ENCODE measurements around the gene RPP25L. TPM values are rescaled to one million over a fixed set of nuclear protein-coding genes. Genes with fewer than 3 reads are reported as not detected.

RPP25L gene
- total RNA-seq, 1 experiment from 2014 or later: 42.8 TPM

GRCh38 chr9:34652602-34653000 lies 40.7 kb upstream of the RPP25L start:
- intact Hi-C loops (cut with micrococcal nuclease): no loop called here
- TF ChIP-seq CTCF (IDR thresholded peaks at IDR 0.05; ENCODE audit: unreplicated experiment): no peak
- CTCF ChIA-PET: no interaction called here
- Mint-ChIP-seq H3K27me3 (ENCODE audit: insufficient read depth, unreplicated experiment) (no peaks in the 10 kb centered on the region), H3K4me3 (ENCODE audit: unreplicated experiment) (peak overlapping the region; percentile 69), H3K36me3 (ENCODE audit: insufficient read depth, unreplicated experiment) (peaks cover 16% of the 10 kb centered on the region), H3K9me3 (ENCODE audit: unreplicated experiment) (no peaks in the 10 kb centered on the region), H3K4me1 (ENCODE audit: insufficient read depth, unreplicated experiment) (peaks cover 35% of the 10 kb centered on the region), H3K27ac (ENCODE audit: low read depth, unreplicated experiment) (peak overlapping the region; percentile 28)
- DNase-seq (ENCODE audit: unreplicated experiment): no peak
- POLR2A ChIA-PET: interaction anchor here (0.6 to 2.6 kb wide), 4 partner anchors 9 to 32 kb away, joined by 3 to 11 read pairs (median 4); partner anchors contain the start of gene DCTN3
- BruUV-seq (replicated peaks): no TSS peak

- ChIA-PET CTCF (interaction anchor here (0.9 to 1.7 kb wide), 3 partner anchors 18 to 901 kb away, joined by 3 to 6 read pairs (median 5); no protein-coding TSS in a partner anchor), POLR2A (interaction anchor here (0.9 to 2.6 kb wide), 3 partner anchors 10 to 31 kb away, joined by 4 to 11 read pairs (median 4); partner anchors contain the start of gene DCTN3)
- no TSS peak for BruUV-seq (replicated peaks)
- peak; percentile 86 for DNase-seq (ENCODE audit: unreplicated experiment)
- H3K9me3 Mint-ChIP-seq (ENCODE audit: unreplicated experiment): no peaks in the 10 kb centered on the region
- H3K36me3 Mint-ChIP-seq (ENCODE audit: insufficient read depth, unreplicated experiment): peaks cover 16% of the 10 kb centered on the region
- intact Hi-C loops (cut with micrococcal nuclease): no loop called here
- H3K27me3 Mint-ChIP-seq (ENCODE audit: insufficient read depth, unreplicated experiment): no peaks in the 10 kb centered on the region
- peak within 1 kb of the TSS; percentile 69 for H3K4me3 Mint-ChIP-seq (ENCODE audit: unreplicated experiment)
- H3K4me1 Mint-ChIP-seq (ENCODE audit: insufficient read depth, unreplicated experiment): peaks cover 38% of the 10 kb centered on the region
- TF ChIP-seq CTCF (IDR thresholded peaks at IDR 0.05; ENCODE audit: unreplicated experiment): no peak
- H3K27ac Mint-ChIP-seq (ENCODE audit: low read depth, unreplicated experiment): peak within 1 kb of the TSS; percentile 72
Measured at GRCh38 chr9:34651876-34652601, 40.1 kb upstream of the RPP25L start, which contains the start of gene IL11RA. TSS of gene IL11RA (plus strand) at chr9:34652185. CDS start at chr9:34655218, 3,033 bp downstream.

- H3K9me3 Mint-ChIP-seq (ENCODE audit: unreplicated experiment): no peaks in the 10 kb centered on the region
- peaks cover 16% of the 10 kb centered on the region for H3K36me3 Mint-ChIP-seq (ENCODE audit: insufficient read depth, unreplicated experiment)
- peak; percentile 69 for DNase-seq (ENCODE audit: unreplicated experiment)
- H3K4me1 Mint-ChIP-seq (ENCODE audit: insufficient read depth, unreplicated experiment): peaks cover 38% of the 10 kb centered on the region
- H3K27me3 Mint-ChIP-seq (ENCODE audit: insufficient read depth, unreplicated experiment): no peaks in the 10 kb centered on the region
- intact Hi-C loops (cut with micrococcal nuclease): no loop called here
- BruUV-seq (replicated peaks): TSS peak; percentile 91
- CTCF ChIA-PET: interaction anchor here (0.9 to 1.7 kb wide), 3 partner anchors 17 to 902 kb away, joined by 3 to 6 read pairs (median 5); no protein-coding TSS in a partner anchor
- H3K27ac Mint-ChIP-seq (ENCODE audit: low read depth, unreplicated experiment): peak overlapping the region; percentile 72
- peak overlapping the region; percentile 69 for H3K4me3 Mint-ChIP-seq (ENCODE audit: unreplicated experiment)
- no peak for TF ChIP-seq CTCF (IDR thresholded peaks at IDR 0.05; ENCODE audit: unreplicated experiment)
- POLR2A ChIA-PET: interaction anchor here (2.6 kb wide), 1 partner anchor 13 kb away, joined by 11 read pairs; no protein-coding TSS in a partner anchor
Measured at GRCh38 chr9:34651321-34651720, 39.4 kb upstream of the RPP25L start.

GRCh38 chr9:34650816-34651215 lies 38.9 kb upstream of the RPP25L start:
- no peak for DNase-seq (ENCODE audit: unreplicated experiment)
- no peak for TF ChIP-seq CTCF (IDR thresholded peaks at IDR 0.05; ENCODE audit: unreplicated experiment)
- intact Hi-C loops (cut with micrococcal nuclease): no loop called here
- Mint-ChIP-seq H3K4me3 (ENCODE audit: unreplicated experiment) (peak overlapping the region; percentile 69), H3K4me1 (ENCODE audit: insufficient read depth, unreplicated experiment) (peaks cover 38% of the 10 kb centered on the region), H3K36me3 (ENCODE audit: insufficient read depth, unreplicated experiment) (peaks cover 16% of the 10 kb centered on the region), H3K27me3 (ENCODE audit: insufficient read depth, unreplicated experiment) (no peaks in the 10 kb centered on the region), H3K27ac (ENCODE audit: low read depth, unreplicated experiment) (peak overlapping the region; percentile 72), H3K9me3 (ENCODE audit: unreplicated experiment) (no peaks in the 10 kb centered on the region)
- no TSS peak for BruUV-seq (replicated peaks)
- POLR2A ChIA-PET: interaction anchor here (2.6 kb wide), 1 partner anchor 13 kb away, joined by 11 read pairs; no protein-coding TSS in a partner anchor
- CTCF ChIA-PET: interaction anchor here (0.7 to 1.7 kb wide), 4 partner anchors 16 to 902 kb away, joined by 3 to 6 read pairs (median 4); no protein-coding TSS in a partner anchor
